SK-N-SH (cell line): ENCODE data around the gene SPTBN1.

Experiments
- TAF1 ChIP-seq: IDR thresholded peaks from 2 replicates; pipeline ENCODE4 v1.6.1; 2012; ENCODE audit warnings: low read depth, mild to moderate bottlenecking, low read length, moderate library complexity, borderline replicate concordance
- TCF12 ChIP-seq: IDR thresholded peaks from 2 replicates; pipeline ENCODE4 v1.4.0; 2012
- USF2 ChIP-seq: fragments of 150-350 bp; IDR thresholded peaks from 2 replicates; pipeline ENCODE4 v1.6.1; 2017; ENCODE audit warnings: antibody characterized with exemption, low read length, low read depth, borderline replicate concordance
- TF ChIP-seq, protein P1 (sequence below): fragments of 200-600 bp; sonication (generic); IDR thresholded peaks from 2 replicates; pipeline ENCODE4 v1.6.1; 2017; ENCODE audit warnings: antibody characterized with exemption, mild to moderate bottlenecking, moderate library complexity

DNA sequence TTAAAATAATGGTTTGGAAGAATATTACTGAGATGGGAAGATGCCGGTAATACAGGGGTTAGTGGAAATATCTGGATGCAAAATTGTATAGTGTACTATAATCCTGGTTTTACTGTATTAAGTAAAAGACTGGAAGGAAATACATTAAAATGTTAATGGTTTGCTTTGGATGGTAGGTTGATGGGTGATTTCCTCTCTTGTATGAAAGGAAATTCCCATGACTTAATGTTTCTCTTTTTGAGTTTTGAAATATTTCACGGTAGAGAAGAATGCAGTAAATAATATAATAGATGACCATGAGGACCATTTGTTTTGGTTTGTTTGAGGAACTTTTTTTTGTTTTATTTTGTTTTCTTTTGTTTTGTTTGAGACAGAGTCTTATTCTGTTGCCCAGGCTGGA, 8.2 kb downstream of the SPTBN1 start:
- TF ChIP-seq USF2: no peak
- TF ChIP-seq, protein P1, sequence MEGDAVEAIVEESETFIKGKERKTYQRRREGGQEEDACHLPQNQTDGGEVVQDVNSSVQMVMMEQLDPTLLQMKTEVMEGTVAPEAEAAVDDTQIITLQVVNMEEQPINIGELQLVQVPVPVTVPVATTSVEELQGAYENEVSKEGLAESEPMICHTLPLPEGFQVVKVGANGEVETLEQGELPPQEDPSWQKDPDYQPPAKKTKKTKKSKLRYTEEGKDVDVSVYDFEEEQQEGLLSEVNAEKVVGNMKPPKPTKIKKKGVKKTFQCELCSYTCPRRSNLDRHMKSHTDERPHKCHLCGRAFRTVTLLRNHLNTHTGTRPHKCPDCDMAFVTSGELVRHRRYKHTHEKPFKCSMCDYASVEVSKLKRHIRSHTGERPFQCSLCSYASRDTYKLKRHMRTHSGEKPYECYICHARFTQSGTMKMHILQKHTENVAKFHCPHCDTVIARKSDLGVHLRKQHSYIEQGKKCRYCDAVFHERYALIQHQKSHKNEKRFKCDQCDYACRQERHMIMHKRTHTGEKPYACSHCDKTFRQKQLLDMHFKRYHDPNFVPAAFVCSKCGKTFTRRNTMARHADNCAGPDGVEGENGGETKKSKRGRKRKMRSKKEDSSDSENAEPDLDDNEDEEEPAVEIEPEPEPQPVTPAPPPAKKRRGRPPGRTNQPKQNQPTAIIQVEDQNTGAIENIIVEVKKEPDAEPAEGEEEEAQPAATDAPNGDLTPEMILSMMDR: no peak
- TF ChIP-seq TCF12: no peak
- no peak for TF ChIP-seq TAF1
